H1 (cell line): ENCODE data around the gene EXOSC5. TPM values are rescaled to one million over a fixed set of nuclear protein-coding genes. Genes with fewer than 3 reads are reported as not detected.

Experiments
- CHD7 ChIP-seq: fragments of 300-600 bp; sonication (generic); IDR thresholded peaks from 2 replicates; pipeline ENCODE4 v1.7.1; 2012; ENCODE audit warnings: low read length, moderate library complexity, mild to moderate bottlenecking, inconsistent platforms; ENCODE audit not compliant: insufficient replicate concordance
- polyA plus RNA-seq, 7 experiments: library from polyadenylated mRNA; depleted of rRNA in 3 of 7; stranded (reverse) in 5 of 7; unstranded in 2 of 7; fragments of >200 nt in 5 of 7; fragments of 200-250 nt in 2 of 7; gene quantifications; 1 replicate in 5 of 7; 2 replicates in 1 of 7; 4 replicates in 1 of 7; pipeline versions ENCODE4 v1.2.1 to v1.2.3, GENCODE V29; 2011 to 2013; ENCODE audit warnings: missing spikeins in 2 of 7, mixed read lengths in 2 of 7
- total RNA-seq: library from RNA; stranded (reverse); fragmentation: NEBNext Ultra II Directional; extraction: Animal tissue kit (Norgen Biotek cat#: 25700); gene quantifications from 2 replicates; pipeline ENCODE4 v1.2.1, GENCODE V29; 2021

The EXOSC5 gene
- total and polyA plus RNA-seq, 2 of the 8 experiments (the other 6 are each of a cell fraction or from before 2014, with no cell fraction given): 56.2 to 92.8 TPM

GRCh38 chr19:41363371-41363752 is 33.8 kb downstream of the EXOSC5 start (continued):
- TF ChIP-seq CHD7: no peak
